Pons (tissue), 1 donor: ENCODE data around the gene ICOSLG.
"Not testable (repeated sequence)": the region's sequence is repeated elsewhere in the genome, so short reads cannot be mapped to it uniquely, and the experiment has no call there.

Experiments used
- DNase-seq: peaks from one replicate; pipeline ENCODE4 v3.0.0-alpha.2; 2016; ENCODE audit warnings: low spot score

Gene ICOSLG

DNA sequence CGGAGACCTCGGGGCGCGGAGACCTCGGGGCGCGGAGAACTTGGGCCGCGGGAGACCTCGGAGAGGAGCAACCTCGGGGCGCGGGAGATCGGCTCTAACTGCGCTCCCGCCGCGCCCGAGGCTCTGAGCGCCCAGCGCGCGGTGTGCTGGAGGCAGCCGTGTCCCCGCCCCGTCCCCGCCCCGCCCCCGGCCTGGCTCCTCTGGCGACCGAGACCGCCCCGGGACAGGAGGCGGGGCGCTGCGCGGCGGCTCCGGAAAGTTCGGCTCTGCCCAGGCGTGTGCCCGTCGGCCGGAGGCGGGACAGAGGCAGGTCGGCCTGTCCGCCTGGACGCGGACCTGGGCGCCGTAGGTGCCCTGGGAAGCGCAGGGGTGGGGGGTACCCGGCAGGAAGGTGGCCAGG lies at the start of gene ICOSLG:
Gene ICOSLG (minus strand): TSS at position 102 of the 400 bp plus-strand sequence. CDS start 126 bp downstream, outside the sequence.
- not testable (repeated sequence) for DNase-seq

DNA sequence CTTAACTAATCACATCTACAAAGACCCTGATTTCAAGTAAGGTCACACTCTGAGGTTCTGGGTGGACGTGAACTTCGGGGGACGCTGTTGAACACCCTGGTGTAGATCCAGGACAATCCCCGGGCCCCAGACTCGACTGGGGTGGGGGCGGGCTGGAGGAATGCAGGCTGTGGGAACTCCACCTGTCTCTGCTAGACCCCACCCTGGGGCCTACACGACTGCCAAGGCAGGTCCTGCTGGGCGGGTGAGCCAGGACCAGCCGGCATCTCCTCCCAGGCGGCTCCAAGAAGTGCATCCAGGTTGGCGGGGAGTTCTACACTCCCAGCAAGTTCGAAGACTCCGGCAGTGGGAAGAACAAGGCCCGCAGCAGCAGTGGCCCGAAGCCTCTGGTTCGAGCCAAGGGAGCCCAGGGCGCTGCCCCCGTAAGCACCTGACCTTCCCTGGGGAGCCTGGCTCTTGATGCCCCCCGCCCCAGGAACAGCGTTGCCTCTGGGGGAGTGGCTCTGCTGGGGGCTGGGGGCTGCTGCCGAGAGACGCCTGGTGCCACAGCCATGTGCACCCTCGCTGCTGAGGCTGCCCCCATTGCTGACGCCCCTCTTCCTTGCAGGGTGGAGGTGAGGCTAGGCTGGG lies 48.8 kb upstream of the ICOSLG start:
- DNase-seq: no peak

DNA sequence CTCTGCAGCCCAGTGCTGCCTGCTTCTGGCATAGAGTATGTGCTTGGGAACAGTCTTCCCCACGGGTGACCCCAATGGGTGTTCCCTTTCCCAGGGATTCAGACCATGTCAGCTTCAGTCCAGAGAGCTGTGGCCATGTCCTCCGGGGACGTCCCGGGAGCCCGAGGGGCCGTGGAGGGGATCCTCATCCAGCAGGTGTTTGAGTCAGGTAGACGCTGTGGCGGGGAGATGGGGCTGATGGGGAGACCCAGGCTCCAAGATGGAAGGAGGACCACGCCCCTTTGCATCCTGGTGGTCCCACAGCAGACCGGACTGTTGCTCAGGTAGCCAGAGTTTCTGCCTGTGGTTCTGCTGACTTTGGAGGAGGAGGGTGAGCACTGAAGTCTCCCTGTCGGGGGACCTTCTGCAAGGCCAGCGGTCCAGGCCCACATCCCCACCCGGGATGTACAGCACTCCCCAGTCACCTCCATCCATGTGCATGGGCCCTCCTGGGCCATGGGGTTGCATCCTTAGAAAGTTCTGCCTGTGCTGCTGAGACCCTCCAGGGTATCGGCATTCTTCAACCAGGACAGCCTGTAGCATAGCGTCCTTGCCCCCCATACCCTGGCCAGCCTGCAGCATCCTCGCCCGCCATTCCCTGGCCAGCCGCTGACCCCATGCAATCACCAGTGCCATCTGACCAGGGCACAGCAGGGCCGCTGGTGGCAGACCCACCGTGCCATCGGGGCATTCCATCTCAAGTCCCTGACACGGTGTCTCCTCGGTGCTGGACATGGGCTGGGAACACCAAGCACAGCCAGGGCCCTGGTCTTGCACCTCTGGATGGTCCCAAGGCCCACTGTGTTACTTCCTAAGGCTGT lies 47.7 kb upstream of the ICOSLG start:
- DNase-seq: no peak

DNA sequence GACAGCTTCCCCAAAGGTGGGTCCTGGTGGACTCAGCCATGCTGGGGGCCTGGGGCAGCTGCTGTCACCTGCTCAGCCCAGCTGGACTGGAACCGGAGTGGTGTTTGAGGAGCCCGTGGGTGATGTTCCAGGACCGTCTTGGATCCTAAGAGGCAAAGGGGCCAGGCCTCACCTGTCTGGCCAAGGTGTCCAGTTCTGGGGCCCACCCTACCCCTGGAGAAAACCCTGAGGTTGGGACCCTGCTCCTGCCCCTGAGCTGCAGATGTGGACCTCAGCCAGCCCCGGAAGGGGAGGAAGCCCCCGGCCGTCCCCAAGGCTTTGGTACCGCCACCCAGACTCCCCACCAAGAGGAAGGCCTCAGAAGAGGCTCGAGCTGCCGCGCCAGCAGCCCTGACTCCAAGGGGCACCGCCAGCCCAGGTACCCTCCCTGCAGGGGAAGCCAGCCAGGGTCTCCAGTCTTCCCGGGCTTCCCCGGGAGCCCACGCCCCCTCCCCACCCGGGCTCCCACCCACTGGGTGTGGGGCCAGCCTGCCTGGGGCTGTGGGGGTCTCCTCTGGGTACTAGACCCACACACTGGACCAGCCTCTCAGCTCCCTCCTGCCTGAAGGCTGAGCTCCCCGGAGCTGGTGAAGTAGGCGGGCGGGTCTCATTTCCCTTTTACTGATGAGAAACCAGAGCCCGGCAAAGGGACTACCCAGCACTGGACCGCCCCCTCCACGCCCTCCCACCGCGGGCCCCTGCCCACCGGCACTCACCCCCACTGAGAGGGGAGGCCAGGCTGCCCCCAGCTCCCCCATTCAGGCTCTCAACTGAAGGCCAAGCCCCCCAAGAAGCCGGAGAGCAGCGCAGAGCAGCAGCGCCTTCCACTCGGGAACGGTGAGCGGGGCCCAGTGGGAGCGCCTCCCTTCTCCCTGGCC lies 46.2 kb upstream of the ICOSLG start:
- DNase-seq: no peak

GRCh38 chr21:44286086-44286715 lies 45.5 kb upstream of the ICOSLG start:
- DNase-seq: no peak

GRCh38 chr21:44285138-44285992 lies 44.6 kb upstream of the ICOSLG start, which contains the start of gene AIRE:
AIRE (plus strand) TSS chr21:44285876; CDS start chr21:44286007, 131 bp downstream.
- no peak for DNase-seq

- no peak for DNase-seq
Observed at GRCh38 chr21:44283948-44284347, 43.2 kb upstream of the ICOSLG start.

- DNase-seq: not testable (repeated sequence)
Observed at GRCh38 chr21:44283211-44283785, 42.6 kb upstream of the ICOSLG start.

DNA sequence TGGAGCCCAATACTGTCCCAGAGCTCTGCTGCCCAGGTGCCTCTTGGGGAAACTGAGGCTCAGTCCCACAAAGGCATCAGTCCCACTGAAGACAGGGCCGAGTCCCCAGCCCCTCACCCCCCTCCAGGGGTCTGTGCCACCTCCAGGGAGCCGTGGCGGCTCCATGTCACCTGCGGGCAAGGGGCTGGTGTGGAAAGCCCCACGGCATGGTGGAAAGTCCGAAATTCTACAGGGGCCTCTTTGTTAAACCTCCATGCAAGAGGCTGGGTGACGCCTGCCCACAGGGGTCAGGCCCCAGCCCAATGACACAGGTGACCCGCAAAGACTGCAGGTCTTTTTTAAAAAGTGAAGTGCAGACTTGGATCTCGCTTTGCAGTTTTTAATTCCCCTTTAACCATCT lies 41.6 kb upstream of the ICOSLG start:
- DNase-seq: no peak

DNA sequence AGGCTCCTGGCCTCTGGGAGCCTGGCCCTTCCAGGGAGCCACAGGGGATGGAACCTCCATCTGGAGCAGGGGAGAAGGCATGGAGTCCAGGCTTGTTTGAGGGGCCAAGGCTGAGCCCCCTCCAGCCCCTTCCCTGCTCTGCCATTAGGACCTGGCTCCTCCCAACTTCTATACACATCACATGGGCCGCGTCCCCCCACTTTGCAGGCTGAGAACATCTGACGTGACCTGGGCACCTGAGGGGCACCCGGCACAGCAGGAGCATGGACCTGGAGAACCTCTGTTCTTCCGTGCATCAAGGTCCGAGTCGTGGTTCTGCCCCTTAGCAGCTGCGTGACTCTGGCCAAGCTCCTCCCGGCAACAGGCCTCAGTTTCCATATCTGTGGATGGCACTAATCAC lies 41.1 kb upstream of the ICOSLG start:
- no peak for DNase-seq

DNA sequence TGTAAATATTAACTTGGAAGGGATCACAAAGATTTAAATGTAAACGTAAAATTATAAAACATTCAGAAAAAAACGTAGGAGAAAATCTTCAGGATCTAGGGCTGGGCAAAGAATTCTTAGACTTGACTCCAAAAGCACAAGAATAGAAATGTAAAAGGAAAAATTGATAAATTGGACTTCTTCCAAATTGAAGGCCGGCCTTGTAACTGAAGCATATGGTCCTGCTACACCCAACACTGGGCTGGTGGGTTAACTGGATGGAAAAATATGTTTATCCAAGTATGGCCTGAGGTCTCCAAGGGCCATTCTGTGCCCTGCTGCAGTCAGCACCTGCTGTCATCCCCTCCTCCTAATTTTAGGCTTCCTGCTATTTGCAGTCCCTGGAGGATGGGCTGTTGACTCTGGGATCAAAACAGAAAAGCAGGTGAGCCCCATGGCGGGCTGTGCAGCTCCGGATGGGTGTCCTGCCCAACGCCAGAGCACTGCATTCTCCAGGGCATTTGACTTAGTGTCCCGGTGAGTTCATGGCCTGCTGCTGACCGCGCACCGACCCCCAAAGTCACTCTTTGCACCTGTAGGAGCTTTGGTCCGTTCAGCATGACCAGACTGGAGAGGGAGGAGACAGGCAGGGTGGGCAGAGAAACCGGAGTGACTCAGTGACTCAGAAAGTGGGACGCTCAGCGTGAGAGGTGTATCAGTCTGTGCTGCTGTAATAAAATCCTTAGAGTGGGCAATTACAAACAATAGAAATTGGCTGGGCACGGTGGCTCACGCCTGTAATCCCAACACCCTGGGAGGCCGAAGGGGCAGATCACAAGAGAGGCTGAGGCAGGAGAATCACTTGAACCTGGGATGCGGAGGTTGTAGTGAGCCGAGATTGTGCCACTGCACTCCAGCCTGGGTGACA lies 38.9 kb upstream of the ICOSLG start:
- no peak for DNase-seq

DNA sequence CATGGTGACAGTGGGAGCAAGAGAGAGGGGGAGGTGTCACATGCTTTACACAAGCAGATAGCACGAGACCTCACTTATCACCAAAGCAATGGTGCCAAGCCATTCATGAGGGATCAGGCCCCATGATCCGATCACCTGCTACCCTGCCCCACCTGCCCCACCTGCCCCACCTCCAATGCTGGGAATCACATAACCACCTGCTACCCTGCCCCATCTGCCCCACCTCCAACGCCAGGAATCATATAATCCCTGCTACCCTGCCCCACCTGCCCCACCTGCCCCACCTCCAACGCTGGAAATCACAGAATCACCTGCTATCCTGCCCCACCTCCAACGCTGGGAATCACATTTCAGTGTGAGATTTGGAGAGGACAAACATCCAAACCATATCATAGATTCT lies 34.3 kb upstream of the ICOSLG start:
- no peak for DNase-seq

- no peak for DNase-seq
Observed at GRCh38 chr21:44273046-44273445, 32.3 kb upstream of the ICOSLG start.

- DNase-seq: no peak
Observed at GRCh38 chr21:44272284-44272858, 31.6 kb upstream of the ICOSLG start.

- no peak for DNase-seq
Observed at GRCh38 chr21:44271558-44272283, 31.0 kb upstream of the ICOSLG start.

GRCh38 chr21:44269090-44269489 lies 28.3 kb upstream of the ICOSLG start:
- DNase-seq: no peak

GRCh38 chr21:44267655-44268142 lies 27.0 kb upstream of the ICOSLG start:
- DNase-seq: no peak

GRCh38 chr21:44265734-44266270 lies 25.1 kb upstream of the ICOSLG start:
- no peak for DNase-seq
